GM23248 (cell line): ENCODE measurements around the gene TSPAN5. TPM values are rescaled to one million over a fixed set of nuclear protein-coding genes. Genes with fewer than 3 reads are reported as not detected.

Source experiments
- DNase-seq: peaks from one replicate; pipeline ENCODE4 v3.0.0-alpha.2; 2015
- H2AFZ ChIP-seq: fragments of 200-600 bp; sonication (generic); 2 replicates; pipeline ENCODE4 v1.6.1; 2016; ENCODE audit warnings: antibody characterized with exemption
- H3F3A ChIP-seq: fragments of 200-600 bp; sonication (generic); 2 replicates; pipeline ENCODE4 v1.6.1; 2016; ENCODE audit warnings: mild to moderate bottlenecking, antibody characterized with exemption, mixed run types; ENCODE audit not compliant: insufficient read depth
- H3K27ac ChIP-seq: fragments of 200-600 bp; sonication (generic); 2 replicates; pipeline ENCODE4 v1.5.1; 2016; ENCODE audit warnings: mild to moderate bottlenecking
- H3K27me3 ChIP-seq: fragments of 200-600 bp; sonication (generic); replicated peaks from 2 replicates; pipeline ENCODE4 v1.6.1; 2016; ENCODE audit warnings: mild to moderate bottlenecking; ENCODE audit not compliant: insufficient read depth
- H3K36me3 ChIP-seq: fragments of 200-600 bp; sonication (generic); 2 replicates; pipeline ENCODE4 v1.6.1; 2016; ENCODE audit warnings: low read depth, mild to moderate bottlenecking
- H3K4me1 ChIP-seq: fragments of 200-600 bp; sonication (generic); 2 replicates; pipeline ENCODE4 v1.6.1; 2016; ENCODE audit warnings: mild to moderate bottlenecking; ENCODE audit not compliant: insufficient read depth
- H3K4me2 ChIP-seq: fragments of 200-600 bp; sonication (generic); one replicate; pipeline ENCODE4 v1.6.1; 2016; ENCODE audit warnings: mild to moderate bottlenecking; ENCODE audit not compliant: unreplicated experiment
- H3K4me3 ChIP-seq: fragments of 200-600 bp; sonication (generic); 2 replicates; pipeline ENCODE4 v1.5.1; 2016; ENCODE audit warnings: mild to moderate bottlenecking
- H3K79me2 ChIP-seq: fragments of 200-600 bp; sonication (generic); 2 replicates; pipeline ENCODE4 v1.6.1; 2016; ENCODE audit warnings: mild to moderate bottlenecking; ENCODE audit not compliant: insufficient read depth
- H3K9ac ChIP-seq: fragments of 200-600 bp; sonication (generic); 2 replicates; pipeline ENCODE4 v1.6.1; 2016; ENCODE audit warnings: mild to moderate bottlenecking
- H3K9me2 ChIP-seq: fragments of 200-600 bp; sonication (generic); 2 replicates; pipeline ENCODE4 v1.6.1; 2016; ENCODE audit warnings: mixed run types, mild to moderate bottlenecking, moderate library complexity; ENCODE audit not compliant: insufficient read depth
- H3K9me3 ChIP-seq: fragments of 200-600 bp; sonication (generic); one replicate; pipeline ENCODE4 v1.6.1; 2017; ENCODE audit warnings: low read depth
- H4K20me1 ChIP-seq: fragments of 200-600 bp; sonication (generic); 2 replicates; pipeline ENCODE4 v1.6.0; 2016; ENCODE audit not compliant: insufficient read depth
- EZH2 ChIP-seq: fragments of 200-600 bp; sonication (generic); IDR thresholded peaks from 2 replicates; pipeline ENCODE4 v1.6.1; 2018; ENCODE audit warnings: antibody characterized with exemption, mild to moderate bottlenecking; ENCODE audit not compliant: insufficient read depth, poor library complexity, severe bottlenecking
- EZH2phosphoT487 ChIP-seq: fragments of 200-600 bp; sonication (generic); IDR thresholded peaks from 2 replicates; pipeline ENCODE4 v1.6.1; 2018; ENCODE audit warnings: antibody characterized with exemption, moderate library complexity, mild to moderate bottlenecking, low read depth; ENCODE audit not compliant: insufficient read depth
- WGBS, 2 experiments: methylation state at CpG; one replicate each; pipeline ENCODE4 v1.1.6; 2015 to 2017; ENCODE audit warnings: low lambda C conversion rate in 2 of 2, low coverage in 1 of 2; ENCODE audit errors: missing lambda C conversion rate in 2 of 2; 5-methylcytosine and 5-hydroxymethylcytosine counted together
- in situ Hi-C: fragments of 300-500 bp; cut with MboI; formaldehyde crosslinking; loops from 2 replicates; pipeline ENCODE4 v1.15.0; 2020
- polyA plus RNA-seq: library from polyadenylated mRNA; unstranded; fragments of >200 nt; fragmentation: Nextera tagmentation; extraction: Ambion mirVana; gene quantifications from 2 replicates; pipeline ENCODE4 v1.2.1, GENCODE V29; 2016
- total RNA-seq: library from RNA; depleted of rRNA; stranded (reverse); fragments of >200 nt; shearing (Covaris generic); gene quantifications from 2 replicates; pipeline ENCODE4 v1.2.3, GENCODE V29; 2014

Gene TSPAN5
- total and polyA plus RNA-seq, 2 experiments from 2014 or later, result 61.9 to 76.6 TPM

DNA sequence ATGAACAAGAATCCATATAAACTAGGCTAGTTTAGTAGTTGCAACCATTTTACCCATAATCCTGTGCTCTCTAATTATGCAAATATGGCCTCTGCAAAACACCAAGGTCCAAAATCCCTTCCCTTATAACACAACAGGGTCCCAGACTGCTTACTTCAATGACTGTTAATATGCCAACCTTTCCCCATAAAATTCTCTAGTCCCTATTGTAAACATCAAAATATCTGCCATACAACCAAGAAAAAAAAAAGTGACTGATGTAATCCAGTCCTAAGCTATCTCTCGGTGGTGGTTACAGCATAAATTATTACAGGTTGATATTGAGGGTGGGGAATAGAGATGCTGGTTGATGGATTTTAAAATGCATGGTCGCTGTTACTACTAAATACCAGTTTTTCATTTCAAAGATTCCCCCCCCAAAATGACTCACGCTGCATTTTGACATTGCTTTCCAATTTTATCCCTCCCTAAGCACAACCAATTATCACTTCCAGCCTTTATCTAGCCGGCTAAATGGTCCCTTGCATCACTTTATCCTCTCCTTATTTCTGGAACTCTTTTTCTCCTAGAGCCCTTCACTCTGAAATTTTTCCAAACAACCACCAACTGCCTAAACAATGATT is 44.8 kb downstream of the TSPAN5 start:
- Histone ChIP-seq H2AFZ (no peak overlapping the region), H3K9me2 (no peaks in the 10 kb centered on the region), H3K79me2 (peaks cover 100% of the 10 kb centered on the region), H3K4me1 (peaks cover 66% of the 10 kb centered on the region), H4K20me1 (no peaks in the 10 kb centered on the region), H3K27ac (peak overlapping the region; percentile 65), H3K36me3 (no peaks in the 10 kb centered on the region), H3K9ac (peak overlapping the region; percentile 35; the same call in 1 of the 2 replicates), H3K27me3 (no peaks in the 10 kb centered on the region), H3K4me2 (peak overlapping the region; percentile 55), H3F3A (peaks cover 25% of the 10 kb centered on the region; the same call in 1 of the 2 replicates), H3K4me3 (peak overlapping the region; percentile 21; the same call in 1 of the 2 replicates), H3K9me3 (no peaks in the 10 kb centered on the region)
- WGBS, 2 experiments, result 14 to 17% methylated on average over 4 of the region's 4 CpGs
- in situ Hi-C loops, result no loop called here
- TF ChIP-seq EZH2phosphoT487 (no peak), EZH2 (no peak)
- peak; percentile 62 for DNase-seq

DNA sequence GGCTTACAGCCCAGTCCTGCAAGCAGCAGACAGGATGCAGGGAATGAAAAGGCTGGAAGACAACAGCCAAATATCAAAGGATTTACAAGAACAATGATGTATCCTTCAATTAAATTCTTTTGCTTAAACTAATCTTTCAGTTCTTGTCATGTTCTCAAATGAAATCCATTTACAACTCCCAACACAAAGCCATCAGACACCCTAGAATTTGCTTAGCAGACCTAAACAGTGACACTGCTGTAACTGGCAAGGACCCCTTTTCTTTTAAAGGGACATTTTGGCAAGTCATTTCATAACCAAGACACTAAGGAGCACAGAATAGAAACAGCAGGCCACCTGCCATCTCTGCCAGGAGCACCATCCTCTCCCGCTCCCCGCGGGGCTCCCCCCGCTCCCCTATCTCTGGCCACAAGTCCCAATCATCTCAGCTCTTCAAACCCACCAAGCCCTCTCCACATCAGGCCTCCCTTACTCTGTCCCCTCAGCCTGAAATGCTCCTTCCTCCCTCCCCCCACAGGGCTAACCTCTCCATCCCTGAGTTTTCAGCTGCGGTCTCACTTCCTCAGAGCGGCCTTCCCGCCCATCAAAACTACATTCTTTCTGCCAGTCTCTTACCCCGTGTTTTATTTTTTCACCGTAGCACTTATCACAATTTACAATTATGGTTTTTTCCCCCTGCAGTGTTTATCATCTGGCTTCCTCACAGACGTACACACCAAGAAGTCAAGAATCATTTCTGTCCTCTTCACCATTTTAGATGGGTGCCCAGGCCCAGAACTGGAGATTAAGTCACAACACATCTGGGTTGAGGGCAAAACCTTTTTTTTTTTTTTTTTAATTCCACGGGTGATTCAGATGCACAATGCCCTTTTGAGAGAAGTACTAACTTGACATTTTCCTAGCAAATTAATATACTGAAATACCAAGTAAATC is 45.8 kb downstream of the TSPAN5 start:
- H3K27me3 ChIP-seq, result no peaks in the 10 kb centered on the region
- H2AFZ ChIP-seq, result no peak overlapping the region
- peaks cover 63% of the 10 kb centered on the region for H3K4me1 ChIP-seq
- no peaks in the 10 kb centered on the region for H3K9me2 ChIP-seq
- no peaks in the 10 kb centered on the region for H3K36me3 ChIP-seq
- DNase-seq, result peak; percentile 14
- no peaks in the 10 kb centered on the region for H3K9me3 ChIP-seq
- H3K4me2 ChIP-seq, result peak overlapping the region; percentile 55
- H3F3A ChIP-seq, result peaks cover 25% of the 10 kb centered on the region; the same call in 1 of the 2 replicates
- peaks cover 100% of the 10 kb centered on the region for H3K79me2 ChIP-seq
- no peak overlapping the region for H3K9ac ChIP-seq
- no peak overlapping the region; the same call in 1 of the 2 replicates for H3K27ac ChIP-seq
- in situ Hi-C loops, result no loop called here
- no peaks in the 10 kb centered on the region for H4K20me1 ChIP-seq
- no peak overlapping the region for H3K4me3 ChIP-seq
- 94% methylated on average over 11 of the region's 11 CpGs for WGBS, 2 experiments
- TF ChIP-seq EZH2 (no peak), EZH2phosphoT487 (no peak)

DNA sequence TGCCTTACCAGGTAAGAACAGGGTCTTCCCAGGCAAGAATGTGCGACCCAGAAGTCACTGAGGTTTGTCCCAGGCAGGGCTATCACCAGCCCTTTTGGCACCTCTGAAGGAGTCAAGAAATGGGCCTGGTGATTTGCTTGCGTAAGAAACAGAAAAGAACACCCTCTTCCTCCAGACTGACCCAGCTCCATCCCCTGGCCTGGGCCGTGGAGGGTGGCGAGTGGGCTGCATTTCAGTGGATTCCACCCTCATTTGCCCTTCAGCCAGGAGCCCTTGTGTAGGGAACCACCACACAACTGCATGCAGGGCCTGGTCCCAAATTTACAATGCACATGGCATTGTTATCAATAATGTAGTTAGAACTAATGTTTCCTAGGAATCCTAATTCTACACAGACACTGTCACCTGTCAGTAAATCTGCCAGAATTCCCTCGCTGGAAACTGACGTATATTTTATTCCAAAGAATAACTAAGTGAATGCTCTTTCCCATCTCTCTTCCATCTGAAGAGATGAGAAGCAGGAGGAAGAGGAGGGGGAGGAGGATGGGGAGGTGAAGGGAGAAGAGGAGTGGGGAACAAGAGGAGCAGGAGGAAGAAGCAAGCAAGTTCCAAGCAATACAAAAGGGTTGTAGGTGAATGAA is 46.6 kb downstream of the TSPAN5 start:
- TF ChIP-seq EZH2 (no peak), EZH2phosphoT487 (no peak)
- peak overlapping the region; percentile 2; the same call in 1 of the 2 replicates for H3K27ac ChIP-seq
- no peak overlapping the region for H2AFZ ChIP-seq
- no peaks in the 10 kb centered on the region for H3K9me2 ChIP-seq
- no peak overlapping the region for H3K9ac ChIP-seq
- WGBS, 2 experiments, result 70 to 75% methylated on average over 6 of the region's 6 CpGs
- H3K4me2 ChIP-seq, result no peak overlapping the region
- H3K4me3 ChIP-seq, result no peak overlapping the region
- DNase-seq, result no peak
- peaks cover 60% of the 10 kb centered on the region for H3K4me1 ChIP-seq
- in situ Hi-C loops, result no loop called here
- H3K9me3 ChIP-seq, result no peaks in the 10 kb centered on the region
- H3K36me3 ChIP-seq, result no peaks in the 10 kb centered on the region
- peaks cover 25% of the 10 kb centered on the region; the same call in 1 of the 2 replicates for H3F3A ChIP-seq
- no peaks in the 10 kb centered on the region for H4K20me1 ChIP-seq
- H3K27me3 ChIP-seq, result no peaks in the 10 kb centered on the region
- peaks cover 100% of the 10 kb centered on the region for H3K79me2 ChIP-seq
